Retinal pigment epithelial cell (primary cell): ENCODE results near the gene MPRIP.

ENCODE experiments used
- DNase-seq: peaks from one replicate; pipeline ENCODE4 v3.0.0-alpha.2; 2010; ENCODE audit warnings: low read depth
- H3K4me3 ChIP-seq: 2 replicates; pipeline ENCODE4 v1.5.1; 2011; ENCODE audit warnings: mild to moderate bottlenecking, low read length, control low read depth, moderate library complexity
- CTCF ChIP-seq: conservative IDR thresholded peaks from 2 replicates; pipeline ENCODE4 v1.5.1; 2011; ENCODE audit warnings: low read depth, low read length, control low read depth, inconsistent platforms

MPRIP gene

GRCh38 chr17:17087424-17088015 is 45.3 kb downstream of the MPRIP start:
- TF ChIP-seq CTCF, result no peak
- no peak for DNase-seq
- no peak overlapping the region for H3K4me3 ChIP-seq

GRCh38 chr17:17088086-17088485 is 45.8 kb downstream of the MPRIP start:
- TF ChIP-seq CTCF, result no peak
- DNase-seq, result no peak
- no peak overlapping the region for H3K4me3 ChIP-seq

GRCh38 chr17:17088541-17089525 is 46.6 kb downstream of the MPRIP start:
- no peak overlapping the region for H3K4me3 ChIP-seq
- TF ChIP-seq CTCF, result no peak
- no peak for DNase-seq

- DNase-seq, result no peak
- H3K4me3 ChIP-seq, result no peak overlapping the region
- no peak for TF ChIP-seq CTCF
These were observed 47.8 kb downstream of the MPRIP start for GRCh38 chr17:17089796-17090641.

GRCh38 chr17:17090642-17091103 is 48.4 kb downstream of the MPRIP start:
- H3K4me3 ChIP-seq, result no peak overlapping the region
- DNase-seq, result no peak
- TF ChIP-seq CTCF, result no peak

- TF ChIP-seq CTCF, result no peak
- DNase-seq, result no peak
- H3K4me3 ChIP-seq, result no peak overlapping the region
These were observed 49.0 kb downstream of the MPRIP start for GRCh38 chr17:17091276-17091675.
